SJCRH30 (cell line): Measurements from ENCODE around the gene FAM217B. TPM values are rescaled to one million over a fixed set of nuclear protein-coding genes. Genes with fewer than 3 reads are reported as not detected.

Source experiments
- DNase-seq, 2 experiments: peaks; one replicate each; pipeline ENCODE4 v3.0.0-alpha.2; 2015 to 2020
- H3K27ac ChIP-seq: fragments of 250-450 bp; sonication (Bioruptor Pico); 2 replicates; pipeline ENCODE4 v1.5.1; 2020; ENCODE audit warnings: mild to moderate bottlenecking, moderate library complexity
- H3K27me3 ChIP-seq: fragments of 250-450 bp; sonication (Bioruptor Pico); 2 replicates; pipeline ENCODE4 v1.5.1; 2020; ENCODE audit warnings: mild to moderate bottlenecking, moderate library complexity
- H3K36me3 ChIP-seq: fragments of 250-450 bp; sonication (Bioruptor Pico); 2 replicates; pipeline ENCODE4 v1.5.1; 2020; ENCODE audit warnings: mild to moderate bottlenecking, moderate library complexity
- H3K4me1 ChIP-seq: fragments of 250-450 bp; sonication (Bioruptor Pico); 2 replicates; pipeline ENCODE4 v1.5.1; 2020; ENCODE audit warnings: mild to moderate bottlenecking, moderate library complexity
- H3K4me3 ChIP-seq: fragments of 250-450 bp; sonication (Bioruptor Pico); 2 replicates; pipeline ENCODE4 v1.5.1; 2020; ENCODE audit warnings: mild to moderate bottlenecking, moderate library complexity
- H3K9me3 ChIP-seq: fragments of 250-450 bp; sonication (Bioruptor Pico); replicated peaks from 2 replicates; pipeline ENCODE4 v1.5.1; 2020; ENCODE audit warnings: mild to moderate bottlenecking, moderate library complexity
- total RNA-seq: library from RNA; depleted of rRNA; stranded (reverse); fragments of >200 nt; shearing (Covaris generic); gene quantifications from 2 replicates; pipeline ENCODE4 v1.2.3, GENCODE V29; 2014

FAM217B gene
- total RNA-seq, 1 experiment from 2014 or later, result 24.7 TPM

DNA sequence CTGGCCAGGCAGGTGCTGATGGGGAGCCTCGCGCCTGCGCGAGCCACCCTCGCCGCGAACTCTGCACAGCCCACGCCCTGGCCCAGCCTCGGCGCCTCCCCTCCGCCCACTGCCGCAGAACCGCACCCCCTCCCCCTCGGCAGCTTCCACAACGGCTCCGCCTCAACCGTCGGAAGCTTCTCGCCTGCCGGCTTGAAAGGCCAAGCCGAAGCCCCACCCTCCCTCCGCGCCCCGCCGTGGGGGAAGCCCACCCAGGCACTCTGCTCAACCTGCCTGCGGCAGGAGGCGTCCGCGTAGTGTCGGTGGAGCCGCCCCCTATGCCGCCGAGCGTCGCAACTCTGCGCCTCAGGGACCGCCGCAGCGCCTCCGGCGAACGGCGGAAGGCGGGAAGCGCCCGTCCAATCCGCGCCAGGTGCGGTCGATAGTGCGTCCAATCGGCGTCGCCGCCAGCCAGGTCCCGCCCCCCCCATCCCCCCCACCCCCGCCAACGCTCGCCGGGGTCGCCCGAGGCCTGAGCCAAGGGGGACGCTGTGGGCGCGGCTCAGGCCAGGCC is 6.8 kb upstream of the FAM217B start, which contains the start of gene SYCP2:
SYCP2 (minus strand) TSS at position 342 of the 553 bp plus-strand sequence. CDS start 11,224 bp downstream, outside the sequence.
- Histone ChIP-seq H3K27me3 (no peaks in the 10 kb centered on the region), H3K4me3 (no peak within 1 kb of the TSS), H3K36me3 (no peaks in the 10 kb centered on the region), H3K9me3 (no peaks in the 10 kb centered on the region), H3K27ac (no peak within 1 kb of the TSS), H3K4me1 (0 out of 2 replicates have a peak, but pooled peaks cover 6% of the 10 kb centered on the region)
- no peak for DNase-seq

DNA sequence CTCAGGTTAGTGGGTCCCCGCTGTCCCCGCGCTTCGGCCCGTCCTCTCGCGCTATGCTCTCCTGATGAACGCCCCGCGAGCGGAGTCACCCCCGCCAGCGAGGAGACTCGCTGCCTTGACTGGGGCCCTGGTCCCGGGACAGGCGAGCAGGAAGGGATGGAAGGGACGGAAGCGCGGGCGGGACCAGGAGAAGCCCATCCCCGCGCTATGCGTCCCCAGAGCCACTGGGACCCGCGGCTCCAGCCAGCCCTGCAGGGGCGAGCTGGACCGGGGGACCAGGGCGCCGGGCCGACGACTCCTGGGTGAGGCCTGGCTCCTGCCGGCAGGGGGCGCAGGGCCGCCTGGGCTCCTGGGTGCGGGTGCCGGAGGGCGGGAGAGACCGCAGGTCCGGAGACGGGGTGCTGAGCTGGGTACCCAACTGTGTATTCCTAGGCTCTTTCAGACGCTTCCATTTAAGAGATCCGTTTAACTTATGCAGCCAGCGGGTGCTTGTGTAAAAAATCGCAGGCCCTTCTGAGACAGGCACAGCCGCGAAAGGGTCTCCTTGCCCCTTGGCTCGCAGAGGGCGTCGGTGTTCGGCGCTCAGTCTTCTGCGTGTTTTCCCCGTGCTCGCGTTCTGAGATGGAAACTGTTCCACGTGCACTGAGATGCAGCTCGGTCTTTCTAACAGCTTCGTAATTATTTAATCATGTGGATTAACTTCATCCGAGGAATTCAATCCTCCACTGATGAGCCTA is 6.2 kb upstream of the FAM217B start:
- Histone ChIP-seq H3K9me3 (no peaks in the 10 kb centered on the region), H3K36me3 (no peaks in the 10 kb centered on the region), H3K27me3 (no peaks in the 10 kb centered on the region), H3K4me1 (0 out of 2 replicates have a peak, but pooled peaks cover 6% of the 10 kb centered on the region), H3K4me3 (no peak overlapping the region), H3K27ac (no peak overlapping the region)
- DNase-seq, result no peak

DNA sequence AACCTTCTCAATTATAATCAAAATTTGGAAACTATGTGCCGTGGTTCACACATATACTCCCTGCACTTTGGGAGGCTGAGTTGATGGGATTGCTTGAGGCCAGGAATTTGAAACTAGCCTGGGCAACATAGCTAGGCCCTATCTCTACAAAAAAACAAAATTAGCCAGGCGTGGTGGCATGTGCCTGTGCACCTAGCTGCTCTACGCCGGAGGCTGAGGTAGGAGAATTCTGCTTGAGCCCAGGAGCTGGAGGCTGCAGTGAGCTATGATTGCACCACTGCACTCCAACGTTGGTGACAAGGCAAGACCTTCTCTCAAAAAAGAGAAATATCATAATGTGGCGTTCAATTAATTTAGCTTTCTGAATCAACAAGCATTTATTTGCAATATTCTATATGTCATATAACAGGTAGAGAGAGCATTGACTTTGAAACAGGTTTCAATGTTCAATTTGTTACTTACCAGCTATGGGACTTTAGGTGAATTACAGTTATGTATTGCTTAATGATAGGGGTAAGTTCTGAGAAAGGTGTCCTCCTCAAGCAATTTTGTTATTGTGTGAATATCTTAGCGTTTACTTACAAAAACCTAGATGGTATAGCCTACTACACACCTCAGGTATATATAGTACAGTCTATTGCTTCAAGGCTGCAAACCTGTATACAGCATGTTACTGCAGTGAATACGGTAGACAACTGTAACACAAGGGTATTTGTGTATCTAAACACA is 4.6 kb upstream of the FAM217B start:
- Histone ChIP-seq H3K9me3 (no peaks in the 10 kb centered on the region), H3K4me3 (no peak overlapping the region), H3K27me3 (no peaks in the 10 kb centered on the region), H3K4me1 (0 out of 2 replicates have a peak, but pooled peaks cover 6% of the 10 kb centered on the region), H3K36me3 (no peaks in the 10 kb centered on the region), H3K27ac (no peak overlapping the region)
- no peak for DNase-seq

DNA sequence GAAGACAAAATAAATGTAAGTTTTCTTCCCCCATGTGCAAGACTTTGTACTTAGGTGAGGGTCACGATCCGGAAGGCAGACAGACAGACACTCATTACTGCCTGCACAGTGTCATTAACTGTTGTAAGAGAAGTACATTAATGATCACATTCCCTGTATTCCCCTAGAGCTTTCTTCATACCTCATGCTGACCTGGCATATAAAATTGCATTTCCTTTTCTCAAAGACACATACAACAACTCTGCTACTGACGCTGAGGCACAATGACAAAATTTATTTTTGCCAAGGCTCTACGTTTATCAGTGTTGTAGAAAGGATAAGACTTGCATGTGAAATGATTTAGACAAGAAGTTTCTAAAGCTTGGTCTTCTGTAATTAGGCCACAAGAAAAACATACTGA is 3.8 kb upstream of the FAM217B start:
- Histone ChIP-seq H3K9me3 (no peaks in the 10 kb centered on the region), H3K36me3 (no peaks in the 10 kb centered on the region), H3K4me1 (peaks cover 8% of the 10 kb centered on the region; the same call in 1 of the 2 replicates), H3K27ac (no peak overlapping the region), H3K4me3 (no peak overlapping the region), H3K27me3 (no peaks in the 10 kb centered on the region)
- no peak for DNase-seq

DNA sequence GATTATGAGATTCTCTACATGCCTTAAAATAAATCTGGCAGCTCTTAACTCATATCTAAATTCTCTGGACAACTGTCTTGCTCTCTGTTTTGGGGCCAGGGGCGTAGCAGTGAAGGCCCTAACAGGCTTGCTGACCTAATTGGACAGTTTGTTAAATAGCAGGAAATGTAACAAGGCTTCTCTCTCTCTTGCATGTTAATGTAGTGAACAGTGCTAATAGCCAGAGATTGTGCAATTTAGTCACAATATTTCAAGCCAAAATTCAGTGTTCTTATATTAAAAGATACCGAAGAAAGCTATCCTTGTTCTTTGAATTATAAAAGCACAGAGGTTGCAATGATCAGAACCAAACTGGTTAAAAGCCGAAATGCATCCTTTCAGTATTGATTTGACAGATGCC is 3.0 kb upstream of the FAM217B start:
- no peak for DNase-seq
- H3K4me1 ChIP-seq, result peaks cover 15% of the 10 kb centered on the region; the same call in 1 of the 2 replicates
- no peak overlapping the region for H3K4me3 ChIP-seq
- no peaks in the 10 kb centered on the region for H3K9me3 ChIP-seq
- H3K27me3 ChIP-seq, result no peaks in the 10 kb centered on the region
- H3K36me3 ChIP-seq, result peaks cover under 1% of the 10 kb centered on the region; the same call in 1 of the 2 replicates
- no peak overlapping the region for H3K27ac ChIP-seq

DNA sequence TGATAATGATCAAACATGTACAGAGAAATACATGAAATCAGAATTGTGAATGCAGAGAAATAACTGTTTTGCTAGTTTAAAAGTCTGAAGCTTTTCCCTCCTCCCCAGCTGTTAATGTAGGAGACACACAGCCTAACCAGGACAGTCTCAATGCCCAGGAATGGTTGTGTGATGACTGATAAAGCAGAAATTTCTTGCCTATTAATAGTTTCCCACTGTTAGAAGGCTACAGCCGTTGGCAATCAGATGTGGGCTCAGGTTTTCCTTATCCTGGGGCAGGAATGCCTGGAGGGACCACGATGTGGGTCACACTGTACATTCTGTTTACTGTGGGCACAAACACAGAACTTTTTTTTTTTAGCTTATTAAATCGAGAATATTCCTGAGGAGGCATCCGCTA is 2.0 kb upstream of the FAM217B start:
- Histone ChIP-seq H3K27me3 (no peaks in the 10 kb centered on the region), H3K4me3 (no peak overlapping the region), H3K9me3 (no peaks in the 10 kb centered on the region), H3K4me1 (peaks cover 15% of the 10 kb centered on the region; the same call in 1 of the 2 replicates), H3K36me3 (peaks cover 11% of the 10 kb centered on the region), H3K27ac (no peak overlapping the region)
- DNase-seq, result peak in 1 of 2 experiments; percentile 35

DNA sequence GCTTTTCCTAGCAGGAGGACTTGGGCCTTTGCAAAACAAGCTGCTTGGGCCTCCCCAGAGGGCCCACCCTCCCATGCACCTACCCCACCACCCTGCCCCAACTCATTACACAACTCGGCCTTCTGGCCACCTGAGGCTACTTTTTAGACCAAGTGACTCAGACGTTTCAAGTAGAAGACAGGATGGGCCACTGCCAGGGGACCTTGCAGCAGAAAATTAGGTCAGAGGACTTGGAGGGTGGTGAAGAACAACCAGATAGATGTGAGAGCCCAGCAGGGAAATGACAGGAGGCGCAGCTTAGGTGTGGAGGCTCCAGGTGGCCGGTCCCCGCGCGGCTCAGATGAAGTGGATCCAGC is 1.5 kb upstream of the FAM217B start:
- peak in 1 of 2 experiments; percentile 19 for DNase-seq
- Histone ChIP-seq H3K36me3 (peaks cover 16% of the 10 kb centered on the region), H3K4me3 (no peak overlapping the region), H3K27me3 (no peaks in the 10 kb centered on the region), H3K9me3 (no peaks in the 10 kb centered on the region), H3K4me1 (peaks cover 15% of the 10 kb centered on the region; the same call in 1 of the 2 replicates), H3K27ac (no peak overlapping the region)

DNA sequence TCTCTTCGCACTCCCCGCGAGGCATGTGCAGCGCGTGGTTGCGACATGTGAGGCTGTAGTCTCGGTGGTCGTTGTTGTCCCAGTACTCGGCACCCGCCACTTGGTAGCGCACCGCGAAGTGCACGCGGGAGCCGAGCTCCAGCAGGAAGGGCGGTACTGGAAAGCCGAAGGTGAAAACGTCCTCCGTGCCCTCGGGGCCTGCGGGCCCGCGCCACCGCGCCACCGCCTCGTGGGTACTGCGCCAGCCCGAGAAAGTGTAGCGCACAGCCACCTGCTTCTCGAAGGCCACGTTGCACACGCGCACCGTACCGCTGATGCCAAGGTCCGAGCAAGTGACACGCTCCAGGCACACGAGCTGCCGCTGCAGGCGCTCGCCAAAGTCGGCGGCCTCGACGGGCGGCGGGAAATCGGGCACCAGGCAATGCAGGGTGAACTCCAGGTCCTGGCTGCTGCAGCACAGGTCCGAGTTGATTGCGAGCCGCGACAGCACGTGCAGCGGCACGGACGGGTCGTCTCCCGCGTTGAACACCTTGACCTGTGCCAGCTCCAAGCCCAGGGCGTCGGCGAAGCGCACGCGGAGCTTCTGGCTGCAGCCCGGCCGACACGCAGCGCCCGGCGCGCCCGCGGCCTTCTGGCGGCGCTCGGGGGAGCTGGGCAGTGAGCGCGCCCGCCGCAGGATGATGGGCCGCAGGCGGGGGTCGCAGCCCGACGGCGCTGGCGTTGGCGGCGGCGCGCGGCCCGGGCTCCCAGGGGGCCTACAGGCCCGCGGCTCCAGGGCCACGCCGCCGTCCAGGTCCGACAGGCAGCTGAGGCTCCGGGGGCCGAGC is 924 bp upstream of the FAM217B start:
- peaks cover 15% of the 10 kb centered on the region; the same call in 1 of the 2 replicates for H3K4me1 ChIP-seq
- DNase-seq, result no peak
- H3K27me3 ChIP-seq, result no peaks in the 10 kb centered on the region
- H3K27ac ChIP-seq, result no peak overlapping the region
- peaks cover 20% of the 10 kb centered on the region for H3K36me3 ChIP-seq
- H3K4me3 ChIP-seq, result peak overlapping the region; percentile 68
- H3K9me3 ChIP-seq, result no peaks in the 10 kb centered on the region

DNA sequence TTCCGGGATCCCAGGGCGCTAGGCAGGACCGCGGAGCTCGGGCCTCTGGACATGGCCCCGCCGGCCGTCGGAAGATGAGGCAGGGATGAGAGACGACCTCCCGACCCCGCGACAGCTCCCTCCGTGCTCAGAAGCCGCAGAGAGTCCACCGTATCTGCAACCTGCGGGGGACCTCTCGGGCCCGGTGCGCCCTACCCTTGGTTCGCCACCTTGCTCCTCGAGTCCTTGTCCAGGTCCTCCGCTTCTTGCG is 385 bp upstream of the FAM217B start:
- H3K27me3 ChIP-seq, result no peaks in the 10 kb centered on the region

DNA sequence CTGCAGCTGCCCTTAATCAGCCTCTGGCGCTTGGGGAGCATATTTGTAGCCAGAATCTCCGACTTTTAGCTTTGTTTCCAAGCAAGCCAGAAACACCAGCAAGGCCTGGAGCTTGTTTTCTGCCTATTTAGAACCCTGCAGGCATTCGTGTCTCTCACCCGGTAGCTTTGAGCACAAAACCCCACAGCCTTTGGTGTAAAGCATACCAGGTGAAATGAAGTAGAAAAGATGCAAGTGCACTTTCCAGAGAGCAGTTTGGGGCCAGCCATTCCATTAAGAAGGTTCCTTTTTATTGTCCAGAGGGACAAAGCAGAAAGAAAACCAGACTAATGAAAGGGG is 736 bp downstream of the FAM217B start:
- DNase-seq, result no peak
- Histone ChIP-seq H3K36me3 (peaks cover 21% of the 10 kb centered on the region), H3K27me3 (no peaks in the 10 kb centered on the region), H3K27ac (peak overlapping the region; percentile 79), H3K9me3 (no peaks in the 10 kb centered on the region), H3K4me1 (peaks cover 15% of the 10 kb centered on the region; the same call in 1 of the 2 replicates), H3K4me3 (peak overlapping the region; percentile 68)

More for the DNA sequence above, 385 bp upstream of the FAM217B start:
- Histone ChIP-seq H3K9me3 (no peaks in the 10 kb centered on the region), H3K4me3 (peak overlapping the region; percentile 68), H3K27ac (peak overlapping the region; percentile 5; the same call in 1 of the 2 replicates), H3K4me1 (peaks cover 15% of the 10 kb centered on the region; the same call in 1 of the 2 replicates), H3K36me3 (peaks cover 21% of the 10 kb centered on the region)
- no peak for DNase-seq

DNA sequence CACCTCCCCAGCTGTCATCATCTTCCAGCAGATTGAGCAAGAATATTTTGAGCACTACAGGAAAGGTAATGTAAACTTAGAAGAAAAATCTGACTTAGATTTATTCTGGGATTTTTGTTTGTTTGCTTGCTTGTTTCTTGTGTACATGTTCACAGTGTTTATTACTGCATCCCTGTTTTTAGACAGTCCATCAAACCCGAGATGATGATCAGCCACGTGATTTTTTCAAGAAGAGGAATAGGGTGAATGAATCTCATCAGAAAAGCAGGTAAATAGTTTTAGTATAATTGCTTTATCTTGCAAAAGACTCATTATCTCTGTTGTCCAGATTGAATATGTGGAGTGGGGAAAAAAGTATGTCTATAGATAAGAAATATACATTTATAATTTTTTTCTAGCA is 2.1 kb downstream of the FAM217B start:
- DNase-seq, result no peak
- Histone ChIP-seq H3K9me3 (no peaks in the 10 kb centered on the region), H3K27me3 (no peaks in the 10 kb centered on the region), H3K36me3 (peaks cover 21% of the 10 kb centered on the region), H3K4me1 (peaks cover 15% of the 10 kb centered on the region; the same call in 1 of the 2 replicates), H3K4me3 (no peak overlapping the region), H3K27ac (no peak overlapping the region)

DNA sequence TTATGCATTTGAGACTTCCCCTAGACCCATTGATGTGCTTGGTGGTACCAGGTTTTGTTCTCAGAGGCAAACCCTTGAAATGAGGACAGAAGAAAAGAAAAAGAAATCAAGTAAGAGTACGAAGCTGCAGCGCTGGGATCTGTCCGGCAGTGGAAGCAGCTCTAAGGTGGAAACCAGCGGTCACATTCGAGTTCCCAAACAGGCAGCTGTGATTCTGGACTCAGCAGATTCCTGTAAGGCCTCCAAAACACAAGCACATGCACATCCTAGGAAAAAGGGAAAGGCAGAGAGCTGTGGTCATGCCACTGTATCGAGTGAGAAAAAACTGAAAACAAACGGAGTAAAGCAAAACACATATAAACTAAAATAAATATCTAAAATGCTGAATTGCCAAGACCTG is 4.5 kb downstream of the FAM217B start:
- H3K27ac ChIP-seq, result no peak overlapping the region

DNA sequence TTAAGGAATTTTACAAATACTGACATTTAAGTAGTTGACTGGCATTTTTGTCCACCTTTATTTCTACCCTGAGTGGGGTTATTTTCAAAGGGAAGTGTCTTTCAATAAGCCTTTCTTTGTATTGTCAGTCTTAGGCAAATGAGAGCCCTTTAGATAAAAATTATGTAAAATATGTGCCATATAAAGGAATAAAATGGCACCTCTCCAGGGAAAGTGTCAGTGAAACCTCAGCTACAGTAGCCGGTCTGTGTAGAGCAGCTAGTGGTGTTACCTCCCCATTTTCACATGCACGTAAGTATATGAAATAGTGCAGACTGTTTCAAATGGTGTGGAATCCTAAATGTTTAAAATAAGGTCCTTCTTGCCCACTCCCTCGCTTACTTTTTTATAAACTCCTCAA is 5.0 kb downstream of the FAM217B start:
- Histone ChIP-seq H3K36me3 (peaks cover 21% of the 10 kb centered on the region), H3K27me3 (no peaks in the 10 kb centered on the region), H3K4me1 (peaks cover 9% of the 10 kb centered on the region; the same call in 1 of the 2 replicates), H3K9me3 (no peaks in the 10 kb centered on the region), H3K27ac (no peak overlapping the region), H3K4me3 (no peak overlapping the region)
- DNase-seq, result no peak

More for the DNA sequence above, 4.5 kb downstream of the FAM217B start:
- Histone ChIP-seq H3K36me3 (peaks cover 21% of the 10 kb centered on the region), H3K4me1 (peaks cover 9% of the 10 kb centered on the region; the same call in 1 of the 2 replicates), H3K27me3 (no peaks in the 10 kb centered on the region), H3K4me3 (no peak overlapping the region), H3K9me3 (no peaks in the 10 kb centered on the region)
- no peak for DNase-seq

DNA sequence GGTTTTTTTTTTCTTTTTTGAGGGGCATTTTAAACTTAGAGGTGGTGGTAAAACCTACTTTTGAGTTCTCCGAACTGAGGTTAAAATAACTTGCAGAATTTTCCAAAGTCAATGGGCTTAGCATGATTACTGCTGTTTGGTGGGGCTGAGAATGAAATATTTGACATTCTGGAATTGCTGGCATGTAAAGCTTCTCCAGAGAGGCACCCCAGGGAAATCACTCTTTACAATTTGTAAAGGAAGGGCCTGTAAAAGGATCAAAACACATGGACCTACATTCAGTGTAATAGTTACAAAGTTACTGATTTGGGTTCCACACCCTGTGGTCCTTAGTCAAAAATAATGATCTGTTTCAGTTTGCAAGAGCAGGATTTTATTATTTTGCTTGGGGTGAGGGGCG is 5.5 kb downstream of the FAM217B start:
- peaks cover 9% of the 10 kb centered on the region; the same call in 1 of the 2 replicates for H3K4me1 ChIP-seq
- no peaks in the 10 kb centered on the region for H3K27me3 ChIP-seq
- H3K4me3 ChIP-seq, result no peak overlapping the region
- H3K36me3 ChIP-seq, result peaks cover 21% of the 10 kb centered on the region
- no peak for DNase-seq
- H3K9me3 ChIP-seq, result no peaks in the 10 kb centered on the region
- H3K27ac ChIP-seq, result no peak overlapping the region
